Hindlimb muscle (tissue), 1 donor: ENCODE measurements around the gene PARP11. TPM values are rescaled to one million over a fixed set of nuclear protein-coding genes. Genes with fewer than 3 reads are reported as not detected.

ENCODE experiments used
- DNase-seq: peaks from one replicate; pipeline ENCODE4 v3.0.0-alpha.2; 2013
- polyA plus RNA-seq: library from polyadenylated mRNA; unstranded; fragments of 120-200 nt; gene quantifications from one replicate; pipeline ENCODE4 v1.2.1, GENCODE V29; 2013; ENCODE audit not compliant: insufficient read length

Gene PARP11
- polyA plus RNA-seq, 1 donor: 7.8 TPM

DNA sequence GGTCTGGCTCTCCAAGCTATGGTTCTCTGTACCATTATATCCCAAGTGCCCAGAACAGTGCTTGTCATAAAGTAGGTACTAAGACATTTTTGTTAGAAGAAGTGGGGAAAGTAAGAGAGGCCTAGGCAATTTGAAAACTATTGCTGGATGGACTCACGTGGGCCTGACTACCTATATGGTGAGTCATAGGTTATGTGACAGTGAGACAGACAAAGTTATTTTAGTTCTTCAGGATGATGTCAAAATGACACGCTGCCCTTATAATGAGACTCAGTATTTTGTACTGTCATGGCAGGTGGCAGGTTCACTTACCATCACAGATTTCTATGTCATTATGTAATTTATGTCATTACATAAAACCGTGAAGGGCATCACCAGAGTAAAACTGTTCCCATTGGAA lies 53.1 kb downstream of the PARP11 start:
- no peak for DNase-seq

DNA sequence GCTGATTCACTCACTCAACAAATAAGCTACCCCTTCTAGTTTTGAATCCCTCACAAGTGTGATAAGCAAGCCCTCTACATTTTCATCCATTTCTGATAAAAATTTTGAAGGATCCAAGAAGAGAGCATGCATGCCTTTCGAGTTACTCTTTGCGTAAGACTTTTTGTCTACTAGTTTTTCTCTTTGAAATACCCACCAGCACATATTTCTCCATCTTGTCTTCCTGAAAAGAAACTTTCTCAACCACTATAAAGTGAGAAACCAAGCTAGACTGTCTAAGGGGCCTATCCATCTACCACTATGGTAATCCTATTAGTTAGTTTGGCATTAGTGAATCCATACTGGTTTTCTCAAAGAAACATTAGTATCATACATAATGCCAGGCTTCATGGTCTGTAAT lies 56.9 kb downstream of the PARP11 start:
- DNase-seq: no peak

DNA sequence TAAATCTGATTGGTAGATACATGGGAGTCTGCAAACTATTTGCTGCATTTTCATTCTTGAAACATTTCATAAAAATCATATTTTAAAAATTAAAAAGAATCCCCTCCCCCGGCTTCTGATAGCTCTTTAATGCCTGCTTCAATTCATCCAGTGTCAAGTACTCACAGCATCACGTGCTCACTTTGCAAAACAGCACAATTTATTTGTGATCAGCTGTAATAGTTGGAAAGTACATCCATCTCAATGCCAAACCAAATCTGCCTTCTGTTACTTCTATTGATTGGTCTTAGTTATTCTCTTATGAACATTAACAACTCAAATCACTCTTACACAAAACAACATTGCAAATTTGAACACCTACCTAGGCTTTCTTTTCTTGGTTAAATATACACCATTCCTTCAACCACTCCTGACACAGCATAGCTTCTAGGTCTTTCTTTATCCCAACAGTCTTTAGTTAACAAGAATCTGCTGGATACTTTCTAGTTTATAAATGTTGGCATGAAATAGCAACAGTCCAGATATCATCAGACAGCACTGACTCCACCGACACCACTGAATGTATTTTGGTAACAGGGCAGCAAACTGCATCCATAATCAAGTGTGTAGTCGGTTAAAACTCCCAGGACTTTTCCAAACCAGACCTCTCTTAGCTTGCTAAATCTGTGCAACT lies 58.0 kb downstream of the PARP11 start:
- no peak for DNase-seq

DNA sequence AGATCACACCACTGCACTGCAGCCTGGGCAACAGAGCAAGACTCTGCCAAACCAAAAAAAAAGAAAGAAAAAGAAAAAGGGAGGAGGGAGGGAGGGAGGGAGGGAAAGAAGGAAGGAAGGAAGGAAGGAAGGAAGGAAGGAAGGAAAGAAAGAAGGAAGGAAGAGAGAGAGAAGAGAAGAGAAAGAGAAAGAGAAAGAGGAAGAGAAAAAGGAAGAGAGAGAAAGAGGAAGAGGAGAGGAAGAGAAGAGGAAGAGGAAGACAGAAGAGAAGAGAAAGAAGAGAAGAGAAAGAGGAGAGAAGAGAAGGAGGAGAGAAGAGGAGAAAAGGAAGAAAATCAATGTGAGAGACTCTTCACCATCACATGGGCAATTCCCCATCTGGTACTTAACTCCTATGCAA lies 62.7 kb downstream of the PARP11 start:
- no peak for DNase-seq

DNA sequence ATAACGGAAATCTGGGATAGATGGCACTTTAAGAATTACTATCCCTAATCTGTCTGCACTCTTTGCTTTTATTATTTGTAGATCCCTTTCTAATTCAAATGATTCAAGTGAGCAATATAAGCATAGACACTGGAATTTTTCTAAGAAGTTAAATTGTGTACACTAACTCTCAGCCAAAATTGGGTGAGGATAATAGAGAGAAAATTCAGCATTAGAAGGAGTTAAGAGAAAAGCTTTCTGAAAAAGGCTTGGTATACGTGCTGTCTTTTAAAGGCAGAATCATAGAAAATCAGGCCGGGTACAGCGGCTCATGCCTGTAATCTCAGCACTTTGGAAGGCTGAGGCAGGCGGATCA lies 63.2 kb downstream of the PARP11 start:
- no peak for DNase-seq

DNA sequence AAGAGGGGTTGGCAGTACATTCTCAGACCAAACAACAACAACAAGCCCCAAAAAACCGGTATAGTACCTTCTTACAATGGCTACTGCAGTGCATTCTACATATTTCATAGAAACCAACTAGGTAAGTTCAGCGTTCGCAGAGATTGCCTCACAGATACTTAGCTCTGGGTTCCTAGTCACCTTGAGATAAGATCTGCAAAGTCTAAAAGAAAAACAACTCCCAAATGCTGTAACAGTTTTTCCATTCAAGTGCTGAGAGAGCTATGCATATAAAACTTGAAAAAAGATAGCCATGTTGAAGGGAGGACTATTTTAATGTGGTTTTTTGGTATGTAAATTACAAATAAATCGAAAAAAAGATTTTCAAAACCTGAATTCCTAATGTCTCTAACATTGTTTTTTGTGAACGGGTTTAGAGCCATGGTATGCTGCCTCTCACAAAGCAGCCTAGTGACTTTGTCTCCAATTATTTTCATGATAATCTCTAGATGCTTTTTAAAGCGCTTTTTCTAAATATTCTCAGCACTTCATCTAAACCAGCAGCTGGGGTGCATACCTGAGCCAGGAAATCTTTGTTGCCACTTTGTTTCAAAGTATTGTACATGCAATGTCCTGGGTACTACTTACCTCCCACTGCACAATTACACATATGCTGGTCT lies 63.7 kb downstream of the PARP11 start:
- no peak for DNase-seq

DNA sequence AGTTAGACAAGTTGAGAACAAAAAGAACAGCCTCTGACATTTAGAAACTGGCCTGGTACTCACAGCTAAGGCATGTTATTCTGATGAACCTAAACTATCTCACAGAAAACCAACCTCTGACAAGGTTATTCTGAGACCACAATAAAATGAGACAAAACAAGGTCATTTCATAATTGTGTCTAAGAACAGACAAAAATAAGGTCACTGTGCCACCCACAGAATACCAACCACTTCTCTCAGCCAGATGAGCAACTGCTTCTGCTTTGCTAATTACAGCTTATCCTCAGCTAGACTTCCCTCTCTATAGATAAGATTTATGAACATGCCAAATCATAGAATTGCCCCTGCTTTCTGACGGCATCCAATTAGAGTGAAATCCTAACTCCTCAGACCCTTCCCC lies 68.1 kb downstream of the PARP11 start:
- no peak for DNase-seq

DNA sequence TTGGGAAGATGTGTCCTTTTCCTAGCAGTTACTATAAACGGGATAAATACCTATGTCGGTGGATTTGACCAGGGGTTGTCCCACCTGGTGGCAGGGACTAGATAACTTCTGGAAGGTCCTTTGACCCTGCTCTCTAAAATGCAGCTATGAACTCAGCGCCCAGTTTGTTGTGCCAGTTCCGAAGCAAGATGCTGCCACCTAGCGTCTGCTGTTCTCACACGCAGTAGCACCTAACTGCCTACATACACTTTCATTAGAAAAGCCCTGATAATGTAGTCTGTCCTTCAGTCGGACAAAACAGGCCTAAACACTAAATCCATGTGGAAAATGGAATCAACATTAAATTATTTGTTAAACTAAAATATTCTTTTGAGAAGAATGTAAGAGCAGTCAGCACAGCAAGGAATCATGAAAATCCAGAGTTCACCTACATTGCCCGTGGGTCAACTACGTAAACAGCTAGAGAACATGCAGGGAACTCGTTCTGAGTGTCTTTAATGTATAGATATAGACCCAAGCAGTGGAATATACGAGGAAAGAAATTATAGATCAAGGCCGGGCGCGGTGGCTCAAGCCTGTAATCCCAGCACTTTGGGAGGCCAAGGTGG lies 69.2 kb downstream of the PARP11 start:
- peak; percentile 78 for DNase-seq

DNA sequence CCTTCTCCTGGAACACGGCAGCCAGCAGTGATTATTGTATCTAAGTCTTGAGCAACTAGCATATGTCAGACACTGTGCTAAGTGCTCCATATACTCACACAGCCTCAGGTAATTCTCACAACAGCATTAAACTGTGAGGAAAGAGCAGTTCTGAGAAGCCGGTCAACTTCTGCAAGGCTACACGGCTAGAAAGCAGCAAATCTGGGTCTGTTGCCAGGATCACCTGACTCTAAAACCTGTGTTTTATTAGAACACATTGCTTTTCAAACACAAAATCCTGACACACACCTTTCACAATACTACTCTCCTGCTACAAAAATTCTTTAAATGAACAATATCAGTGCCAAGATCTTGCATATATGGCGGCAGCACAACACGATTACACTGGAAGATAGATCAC lies 70.5 kb downstream of the PARP11 start:
- no peak for DNase-seq

DNA sequence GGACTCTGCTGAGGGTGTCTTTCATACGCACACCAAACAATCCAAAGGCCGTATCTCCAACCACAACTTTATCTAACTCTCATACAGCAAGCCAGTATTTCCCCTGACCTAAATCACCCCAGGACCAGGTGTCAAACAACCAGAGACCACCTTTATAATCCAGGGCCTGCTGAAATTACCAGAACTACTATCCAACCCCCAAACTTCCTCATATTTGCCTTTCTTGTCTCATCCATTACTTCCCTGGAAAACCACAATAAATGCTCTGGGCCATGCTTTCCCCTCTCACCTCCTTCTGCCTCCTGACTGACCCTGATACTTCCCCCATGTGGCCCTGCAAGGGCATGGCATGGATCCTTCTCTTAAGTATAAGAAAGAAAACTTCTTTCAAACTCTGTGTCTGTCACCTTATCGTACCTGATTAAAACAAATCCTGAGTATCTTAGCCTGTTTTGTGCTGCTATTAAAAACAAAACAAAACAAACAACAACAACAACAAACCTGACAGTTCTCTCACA lies 75.6 kb downstream of the PARP11 start:
- DNase-seq: no peak

DNA sequence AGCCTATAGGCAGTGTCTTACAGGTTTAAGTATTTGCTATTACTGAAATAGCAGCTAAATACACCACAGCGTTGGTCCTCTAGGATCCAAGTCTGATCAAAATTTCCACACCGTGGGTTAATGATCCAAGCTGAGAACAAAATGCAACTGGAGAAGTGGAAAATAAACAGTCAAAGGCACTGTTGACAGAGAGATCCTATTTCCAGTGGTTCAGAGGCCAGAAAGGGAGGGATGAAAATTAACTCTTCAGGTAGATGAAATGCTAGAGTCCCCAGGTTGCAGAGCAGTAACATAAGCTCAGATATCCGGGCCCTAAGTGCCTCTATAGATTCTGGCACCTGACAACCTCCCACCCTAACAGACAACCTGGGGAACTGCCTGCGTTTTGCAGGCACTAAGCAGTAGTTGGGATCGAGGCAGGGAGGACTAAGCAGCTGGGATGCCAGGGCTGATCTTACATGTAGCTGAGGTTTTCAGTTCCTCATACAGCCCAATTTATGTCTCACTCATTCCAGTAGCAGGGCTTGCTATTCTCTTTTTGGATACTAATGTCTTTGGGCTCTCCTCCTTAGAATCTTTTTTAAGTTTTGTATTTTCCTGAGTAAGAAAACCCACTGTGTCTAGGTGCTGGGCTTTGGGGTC lies 77.6 kb downstream of the PARP11 start:
- DNase-seq: no peak

DNA sequence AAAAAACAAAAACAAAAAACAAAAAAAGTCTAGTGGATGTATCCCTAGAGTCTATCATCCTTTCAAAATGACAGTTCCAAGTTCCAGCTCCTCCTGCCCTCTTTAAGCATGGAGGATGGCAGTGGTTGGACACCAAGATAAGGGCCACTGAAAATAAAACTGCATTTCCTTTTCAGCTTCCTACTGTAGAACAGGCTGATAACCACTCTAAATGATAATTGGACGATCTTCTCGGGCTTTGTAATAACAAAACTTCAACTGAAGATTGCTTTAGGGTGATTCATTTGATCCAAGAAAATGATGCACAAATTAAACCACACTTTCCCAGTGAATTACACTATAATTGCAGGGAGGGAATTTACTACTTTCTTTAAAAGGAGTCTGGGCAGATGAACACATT lies 78.1 kb downstream of the PARP11 start:
- no peak for DNase-seq

DNA sequence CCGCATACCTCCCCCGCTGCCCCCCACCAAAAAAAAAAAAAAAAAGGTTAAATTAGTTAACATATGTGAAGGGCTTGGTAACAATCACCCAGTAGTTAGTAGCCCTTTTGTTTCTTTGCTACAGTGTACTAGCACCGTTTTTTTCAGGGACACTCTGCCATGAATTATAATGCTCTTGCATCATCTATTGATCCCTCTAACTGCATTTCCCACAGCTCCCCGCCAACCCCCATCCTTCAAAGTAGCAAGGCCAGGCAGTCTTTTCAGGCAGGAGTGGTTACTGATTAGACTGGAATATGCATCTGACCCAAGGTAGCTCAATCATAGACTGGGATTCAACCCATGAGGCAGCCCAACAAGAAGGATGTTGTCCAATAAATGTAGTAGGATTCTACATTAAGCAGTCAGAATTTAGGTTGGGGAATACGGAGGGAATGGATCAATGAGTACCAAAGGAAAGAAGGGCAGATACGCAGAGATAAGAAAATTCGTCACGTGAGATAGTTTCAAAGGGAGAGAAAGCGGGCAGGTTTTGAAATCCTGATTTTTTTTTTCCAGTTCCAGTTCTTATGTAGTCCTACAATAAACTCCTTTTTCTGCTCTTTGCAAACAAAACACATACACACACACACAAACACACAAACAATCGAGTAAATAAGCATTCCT lies 80.4 kb downstream of the PARP11 start:
- DNase-seq: no peak

DNA sequence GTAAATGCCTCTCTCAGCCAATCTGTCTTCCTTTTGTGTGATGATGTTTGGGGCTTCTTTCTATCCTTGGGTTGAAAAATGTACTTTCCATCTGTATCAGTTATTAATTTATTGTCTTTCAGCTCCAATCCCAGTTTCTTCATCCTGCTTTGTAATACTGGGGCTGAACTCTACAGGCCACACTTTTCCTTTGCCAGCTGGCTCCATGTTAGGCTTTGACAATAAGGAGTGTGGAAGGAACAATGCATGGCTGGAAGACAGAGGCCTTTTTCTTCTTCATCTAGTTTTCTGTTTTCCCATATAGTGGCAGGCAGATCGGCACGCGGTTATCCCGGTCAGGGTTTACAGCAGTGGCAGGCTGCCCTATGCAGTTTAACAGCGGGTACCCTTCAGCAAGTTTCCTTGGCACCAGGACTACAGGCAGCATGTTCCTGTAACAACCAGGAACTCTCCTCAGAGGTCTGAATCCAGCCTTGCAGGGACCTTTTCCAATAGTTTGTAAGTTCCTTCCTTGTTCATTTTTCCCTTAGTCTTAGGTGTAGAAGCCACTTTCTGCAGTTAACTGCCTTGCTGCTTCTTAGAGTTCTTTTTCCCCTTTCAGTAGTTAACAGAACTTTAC lies 81.8 kb downstream of the PARP11 start:
- peak; percentile 43 for DNase-seq

DNA sequence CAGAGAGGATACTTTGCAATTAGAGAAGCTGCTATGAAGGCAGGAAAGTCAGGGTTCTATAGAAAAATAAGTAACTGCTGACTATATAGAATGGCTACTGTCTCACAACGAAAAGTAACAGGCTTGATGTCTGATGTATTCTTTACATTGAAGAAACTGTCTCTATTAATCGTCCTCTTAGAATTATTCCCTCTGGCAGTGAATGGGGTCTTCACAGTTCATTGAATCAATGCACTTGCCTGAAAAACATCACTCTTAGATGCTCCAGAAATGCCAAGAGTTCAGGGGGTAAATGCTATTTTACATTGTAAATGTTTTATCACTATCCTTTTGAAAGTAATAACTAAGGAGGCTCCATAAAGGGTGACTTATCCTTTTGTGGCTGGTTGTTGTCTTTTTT lies 82.6 kb downstream of the PARP11 start:
- DNase-seq: no peak

DNA sequence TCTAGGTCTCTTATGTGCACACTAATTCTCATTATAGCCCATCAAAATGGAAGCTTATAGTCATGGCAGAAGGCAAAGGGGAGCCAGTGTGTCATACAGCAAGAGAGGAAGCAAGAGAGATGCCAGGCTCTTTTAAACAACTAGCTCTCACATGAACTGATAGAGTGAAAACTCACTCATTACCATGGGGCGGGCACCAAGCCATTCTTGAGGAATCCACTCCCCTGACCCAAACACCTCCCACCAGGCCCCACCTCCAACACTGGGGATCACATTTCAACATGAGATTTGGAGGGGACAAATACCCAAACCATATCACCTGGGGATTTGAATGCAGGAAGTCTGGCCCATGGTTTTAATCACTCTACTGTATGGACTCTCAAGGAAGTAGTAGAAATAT lies 83.4 kb downstream of the PARP11 start:
- DNase-seq: no peak

DNA sequence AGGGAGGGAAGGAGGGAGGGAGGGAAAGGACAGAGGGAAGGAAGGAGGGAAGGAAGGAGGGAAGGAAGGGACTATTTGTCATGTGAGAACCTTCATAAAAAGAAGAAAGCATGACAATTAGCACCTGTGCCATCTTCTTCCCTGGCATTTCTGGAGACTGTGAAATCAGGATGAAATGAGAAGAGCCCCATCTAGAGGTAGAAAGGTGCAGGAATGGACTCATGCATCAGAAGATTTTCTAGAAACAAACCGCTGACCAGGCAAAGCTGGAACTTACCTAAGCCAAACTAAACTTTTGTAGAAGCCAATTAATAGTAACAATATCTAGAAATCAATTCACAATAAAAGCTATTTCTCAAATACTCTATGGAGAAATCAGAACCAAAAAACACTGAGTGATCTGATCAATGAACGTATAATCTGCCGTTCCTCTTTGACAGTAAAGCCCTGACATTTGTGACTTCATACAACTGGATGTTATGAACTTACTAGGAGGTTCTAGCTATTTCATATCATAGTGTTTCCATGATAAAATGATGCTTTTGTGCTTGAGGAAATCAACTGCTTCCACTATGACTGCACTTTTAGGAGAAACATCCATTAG lies 95.9 kb downstream of the PARP11 start:
- no peak for DNase-seq

DNA sequence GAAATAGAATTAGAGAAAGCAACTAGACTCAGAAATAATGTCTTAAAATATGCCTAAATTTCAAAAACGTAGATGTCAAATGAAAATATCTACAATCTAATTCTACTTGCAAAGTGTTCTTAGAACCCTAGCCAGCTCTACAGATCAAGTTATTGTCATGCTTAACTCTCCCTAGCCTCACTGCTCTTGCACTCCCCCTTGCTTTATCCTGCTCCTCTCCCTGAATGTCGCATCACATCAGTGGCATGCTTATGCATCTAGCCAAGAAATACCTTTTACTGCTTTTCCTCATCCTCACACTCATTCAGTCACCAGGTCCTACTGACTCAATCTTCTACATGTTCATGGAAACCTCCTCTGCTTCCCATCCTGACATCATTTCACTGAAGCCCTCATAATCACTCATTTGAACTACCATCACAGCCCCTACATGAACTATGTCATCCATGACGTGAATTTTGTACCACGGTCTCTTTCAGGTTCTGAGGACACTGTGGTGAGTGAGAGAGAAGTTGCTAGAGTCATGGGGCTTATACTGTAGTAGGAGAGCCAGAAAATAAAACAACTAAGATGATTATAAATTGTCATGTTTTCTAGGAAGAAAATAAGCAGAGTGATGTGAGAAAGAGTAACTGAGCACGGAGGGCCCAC lies 97.7 kb downstream of the PARP11 start:
- no peak for DNase-seq

DNA sequence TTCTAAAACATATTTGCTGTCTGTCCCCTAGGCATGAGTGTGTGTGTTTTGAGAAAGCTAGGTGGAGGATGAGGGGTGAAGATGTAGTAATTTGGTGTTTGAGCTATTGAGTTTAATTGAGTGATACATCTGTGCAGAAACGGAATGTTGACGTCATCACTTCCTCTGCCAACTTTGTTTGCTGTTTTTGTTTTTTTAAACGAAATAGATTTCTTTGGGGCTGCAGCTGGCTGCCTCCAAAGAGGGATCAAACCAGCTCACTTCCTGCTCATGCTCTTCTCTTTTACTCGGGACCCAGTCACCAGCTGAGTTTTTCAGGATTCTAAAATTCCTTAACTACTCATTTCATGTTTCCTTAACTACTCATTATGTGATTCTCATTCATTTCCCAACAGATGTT lies 100.8 kb downstream of the PARP11 start:
- no peak for DNase-seq

DNA sequence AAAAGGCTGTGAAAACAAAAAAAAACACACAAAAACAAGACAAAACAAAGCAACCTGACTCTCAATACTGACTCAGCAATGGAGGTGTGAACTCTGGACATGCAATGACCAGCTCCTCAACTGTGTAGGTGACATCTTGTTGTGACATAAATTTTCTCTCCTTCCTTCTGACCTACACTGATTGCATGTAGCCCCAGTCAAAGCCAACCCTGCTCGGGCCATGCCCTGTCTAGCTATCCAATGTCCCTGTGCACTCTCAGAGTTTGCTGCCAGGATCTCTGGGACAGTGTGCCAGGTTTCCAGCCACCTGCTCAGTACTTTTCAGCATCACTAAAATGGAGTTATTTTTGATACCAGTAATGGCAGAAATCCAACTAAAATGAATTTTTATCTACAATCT lies 101.3 kb downstream of the PARP11 start:
- no peak for DNase-seq

DNA sequence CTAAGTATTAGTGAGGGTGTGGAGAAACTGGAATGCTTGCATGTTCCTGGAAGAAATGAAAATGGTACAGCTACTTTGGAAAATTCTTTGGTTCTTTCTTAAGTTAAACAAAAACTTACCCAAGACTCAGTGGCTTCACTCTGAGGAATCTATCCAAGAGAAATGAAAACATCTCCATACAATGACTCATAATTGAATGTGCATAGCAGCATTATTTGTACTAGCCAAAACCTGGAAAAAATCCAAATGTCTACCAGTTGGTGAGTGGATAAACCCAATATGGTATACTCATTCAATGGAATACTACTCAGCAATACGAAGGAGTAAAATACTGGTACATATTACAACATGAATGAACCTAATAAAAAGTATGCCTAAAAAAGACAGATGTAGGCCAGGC lies 102.3 kb downstream of the PARP11 start:
- no peak for DNase-seq
